Stimulated activated CD4-positive, alpha-beta T cell treated with anti-CD3 and anti-CD28 coated beads, Interleukin-4, amount 100 ng/mL, for 4 hours (primary cell): Measurements from ENCODE around the gene POLN.
"Not testable (repeated sequence)": the region's sequence is repeated elsewhere in the genome, so short reads cannot be mapped to it uniquely, and the experiment has no call there.

ENCODE experiments used
- DNase-seq, 2 experiments: peaks; one replicate each; pipeline ENCODE4 v3.0.0-alpha.2; 2020

POLN gene

DNA sequence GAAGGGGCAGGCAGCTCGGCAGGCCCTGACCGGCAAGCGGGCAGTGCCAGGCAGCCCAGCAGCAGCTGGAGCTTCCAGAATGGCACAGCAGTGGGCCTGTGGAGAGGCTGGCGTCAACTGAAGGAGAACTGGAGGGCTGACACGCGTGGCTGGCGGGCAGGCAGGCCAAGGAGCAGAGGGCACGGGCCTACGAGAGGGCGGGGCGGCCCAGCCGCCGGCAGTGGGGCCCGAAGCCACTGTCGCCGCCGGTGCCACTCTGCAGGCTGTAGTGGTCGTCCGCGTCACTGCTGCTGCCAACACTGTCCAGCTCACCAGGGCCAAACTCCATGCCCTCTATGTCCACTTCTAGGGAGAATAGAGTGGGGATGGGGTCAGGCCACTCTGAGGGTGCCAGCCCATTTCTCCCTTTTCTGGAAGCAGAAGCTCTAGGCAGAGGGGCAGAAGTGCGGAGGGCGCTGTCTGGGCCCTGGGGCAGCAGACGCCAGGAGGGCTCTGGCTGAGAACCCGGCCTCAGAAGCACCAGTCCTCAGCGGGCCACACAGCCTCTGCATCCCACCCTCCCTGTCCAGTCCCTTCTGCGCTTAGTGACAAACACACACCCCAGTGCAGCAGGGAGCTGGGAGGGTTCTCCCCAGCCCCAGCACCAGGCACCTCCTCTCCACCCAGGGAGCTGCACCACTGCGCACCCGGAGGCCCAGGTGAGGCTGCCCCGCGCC, 8.6 kb upstream of the POLN start:
- no peak for DNase-seq

DNA sequence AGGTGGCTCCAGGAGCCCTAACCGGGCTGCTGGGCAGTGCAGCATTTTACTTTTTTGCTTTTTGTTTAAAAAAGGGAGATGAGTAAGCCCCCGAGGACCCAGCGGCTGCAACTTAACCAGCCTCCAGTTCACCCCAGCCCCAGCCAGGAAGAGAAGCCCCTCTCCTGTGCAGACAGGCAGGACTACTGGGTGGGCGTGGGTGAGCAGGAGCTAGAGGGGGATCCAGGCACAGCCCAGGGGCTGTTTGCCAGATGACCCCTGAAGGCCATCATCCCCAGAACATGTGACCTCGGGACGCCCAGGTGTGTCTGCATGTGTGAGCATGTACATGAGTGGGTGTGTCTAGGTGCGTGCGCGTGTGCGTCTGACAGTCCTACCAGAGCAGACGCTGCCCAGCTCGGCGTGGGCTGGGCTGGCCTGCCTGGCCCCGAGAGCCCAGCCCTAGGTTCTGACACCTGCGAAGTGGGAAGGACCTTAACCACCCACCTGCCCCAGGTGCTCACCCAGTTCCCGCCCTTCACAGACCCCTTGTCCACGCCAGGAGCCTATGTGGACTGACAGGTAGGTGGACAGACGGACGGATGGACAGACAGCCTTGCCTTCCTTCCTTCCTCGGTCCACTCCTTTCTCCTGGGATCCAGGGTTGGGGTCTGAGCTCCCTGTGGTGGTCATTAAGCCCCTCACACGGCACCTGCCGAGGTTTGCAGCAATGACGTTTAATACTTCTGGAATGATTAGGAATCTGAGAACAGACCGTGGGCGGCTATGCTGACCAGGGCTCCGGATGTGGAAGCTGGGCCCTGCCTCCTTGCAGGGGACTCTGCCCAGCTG, 7.8 kb upstream of the POLN start:
- no peak for DNase-seq

GRCh38 chr4:2248821-2249261, 6.9 kb upstream of the POLN start:
- DNase-seq, result no peak

DNA sequence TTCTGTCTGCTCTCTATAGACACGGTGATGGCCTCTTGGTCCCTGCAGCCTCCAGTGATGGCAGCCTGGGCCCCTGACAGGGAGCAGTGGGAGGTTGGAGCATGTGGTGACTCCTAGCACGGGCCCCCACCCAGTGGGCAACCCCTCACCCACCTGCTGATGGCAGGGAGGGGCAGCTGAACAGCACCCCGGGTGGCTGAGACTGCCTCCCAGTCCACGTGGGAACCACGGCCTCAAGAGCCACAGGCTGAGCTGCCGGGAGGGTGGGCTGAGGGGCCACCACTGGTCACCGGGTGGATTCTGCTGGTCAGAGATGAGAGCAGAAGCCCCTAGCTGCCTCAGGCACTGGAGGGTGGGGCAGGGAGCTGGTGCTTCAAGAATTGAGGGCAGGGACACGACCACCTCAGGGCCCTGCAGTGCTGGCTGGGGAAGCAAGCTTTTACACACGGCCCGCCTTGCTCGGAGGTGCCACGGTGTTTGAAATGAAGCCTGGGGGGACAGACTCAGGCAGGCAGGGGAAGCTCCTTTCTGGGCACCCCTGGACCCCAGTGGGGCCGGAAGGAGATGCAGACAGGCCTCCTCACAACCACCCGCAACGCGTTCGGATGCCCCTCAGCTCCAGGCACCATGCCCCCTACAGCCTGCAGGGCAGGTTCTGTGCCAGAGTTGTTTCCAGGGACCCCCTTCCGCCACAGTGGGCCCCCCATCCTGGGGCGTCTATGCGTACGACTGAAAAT, 6.3 kb upstream of the POLN start:
- no peak for DNase-seq

DNA sequence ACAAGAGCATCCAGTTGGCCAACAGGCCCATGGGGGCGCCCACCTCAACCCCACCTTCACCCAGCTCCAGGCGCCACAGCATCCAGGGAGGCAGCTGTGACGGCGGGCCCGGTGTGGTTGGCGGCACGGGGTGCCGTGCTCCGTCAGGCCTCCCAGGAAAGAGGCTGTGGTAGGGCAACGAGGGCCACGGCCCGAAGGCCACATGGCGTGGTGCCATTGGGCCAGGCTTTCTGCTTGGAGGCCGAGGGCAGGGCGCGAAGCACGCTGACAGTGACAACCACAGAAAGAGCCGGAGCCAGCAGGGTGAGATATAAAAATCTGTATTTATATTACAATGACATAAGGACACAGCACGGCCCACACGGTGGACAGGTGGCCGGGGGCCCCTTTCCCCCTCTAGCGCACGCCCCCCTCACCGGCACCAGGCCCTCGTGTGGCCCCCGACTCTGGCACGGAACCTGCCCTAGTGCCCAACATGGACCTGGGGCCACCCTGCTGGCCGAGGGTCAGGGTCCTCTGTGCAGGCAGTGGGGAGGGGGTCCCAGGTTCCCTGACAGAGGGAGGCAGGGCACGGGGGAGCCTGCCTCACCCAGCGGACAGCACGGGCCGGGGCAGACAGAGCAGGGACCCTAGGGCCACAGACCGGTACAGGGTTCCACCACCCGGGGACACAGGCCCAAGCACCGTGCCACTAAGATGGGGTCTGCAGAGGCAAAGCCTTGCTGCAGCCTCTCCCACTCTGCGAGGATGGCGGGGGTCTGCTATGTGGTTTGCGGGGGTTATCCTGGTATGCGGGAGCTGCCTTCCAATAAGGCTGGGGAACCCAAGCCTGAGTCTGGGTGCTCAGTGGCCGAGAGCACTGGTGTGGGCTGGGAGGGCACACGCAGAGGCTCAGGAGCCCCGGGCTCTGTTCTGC, 5.5 kb upstream of the POLN start:
- no peak for DNase-seq

DNA sequence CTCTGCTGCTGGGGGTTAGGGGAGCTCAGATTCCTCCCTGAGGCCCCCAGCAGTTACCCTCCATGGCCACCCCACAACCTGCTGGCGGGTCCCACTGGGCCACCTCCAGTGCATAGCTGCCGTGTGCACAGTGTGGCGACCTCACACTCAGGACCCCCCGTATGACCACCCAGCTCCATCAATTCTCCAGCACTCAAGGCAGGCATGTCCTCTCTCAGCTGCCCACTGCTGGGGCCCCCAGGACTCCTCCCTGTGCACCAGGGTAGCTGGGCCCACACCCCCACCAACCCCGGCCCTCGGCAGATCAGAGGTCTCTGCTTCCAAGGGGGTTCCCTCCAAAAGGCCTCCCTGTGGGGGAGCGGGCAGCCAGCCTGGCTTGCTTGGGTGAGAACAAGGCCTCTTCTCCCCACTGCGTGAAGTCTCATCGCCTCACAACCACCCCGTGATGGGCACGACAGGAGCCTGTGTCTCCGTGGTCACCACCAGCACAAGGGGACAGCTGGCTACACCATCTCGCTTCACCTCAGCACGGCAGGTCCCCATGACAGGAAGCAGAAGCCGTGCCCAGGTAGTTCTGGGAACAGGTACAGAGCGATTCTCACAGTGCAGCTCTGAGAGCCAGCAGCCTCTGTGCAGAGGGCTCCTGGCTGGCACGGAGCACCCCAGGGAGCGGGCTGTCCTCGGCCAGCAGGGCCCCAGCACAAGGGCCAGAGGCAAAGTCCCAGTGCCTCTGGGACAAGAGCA, 4.6 kb upstream of the POLN start:
- no peak for DNase-seq

DNA sequence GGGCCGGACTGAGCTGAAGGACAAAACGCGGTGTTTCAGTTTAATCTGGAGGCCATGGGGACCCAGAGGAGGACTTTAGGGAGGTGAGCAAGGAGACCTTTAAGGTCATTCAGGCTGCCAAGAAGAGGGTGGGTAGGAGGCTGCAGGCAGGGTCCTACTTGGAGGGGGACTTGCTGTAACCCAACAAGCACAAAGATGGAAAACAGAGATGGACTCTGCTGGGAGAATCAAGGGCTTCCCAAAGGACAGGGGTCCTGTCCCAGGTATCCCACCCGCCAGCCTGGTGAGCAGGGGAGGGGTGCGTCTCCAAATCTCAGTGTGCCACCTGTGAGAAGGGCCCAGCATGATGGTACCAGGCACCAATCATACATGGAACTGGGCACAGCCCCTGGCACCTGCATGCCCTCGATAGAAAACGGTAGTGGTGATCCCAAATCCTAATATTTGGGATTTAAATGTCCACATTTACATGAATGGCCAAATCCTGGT, 3.9 kb upstream of the POLN start:
- no peak for DNase-seq

DNA sequence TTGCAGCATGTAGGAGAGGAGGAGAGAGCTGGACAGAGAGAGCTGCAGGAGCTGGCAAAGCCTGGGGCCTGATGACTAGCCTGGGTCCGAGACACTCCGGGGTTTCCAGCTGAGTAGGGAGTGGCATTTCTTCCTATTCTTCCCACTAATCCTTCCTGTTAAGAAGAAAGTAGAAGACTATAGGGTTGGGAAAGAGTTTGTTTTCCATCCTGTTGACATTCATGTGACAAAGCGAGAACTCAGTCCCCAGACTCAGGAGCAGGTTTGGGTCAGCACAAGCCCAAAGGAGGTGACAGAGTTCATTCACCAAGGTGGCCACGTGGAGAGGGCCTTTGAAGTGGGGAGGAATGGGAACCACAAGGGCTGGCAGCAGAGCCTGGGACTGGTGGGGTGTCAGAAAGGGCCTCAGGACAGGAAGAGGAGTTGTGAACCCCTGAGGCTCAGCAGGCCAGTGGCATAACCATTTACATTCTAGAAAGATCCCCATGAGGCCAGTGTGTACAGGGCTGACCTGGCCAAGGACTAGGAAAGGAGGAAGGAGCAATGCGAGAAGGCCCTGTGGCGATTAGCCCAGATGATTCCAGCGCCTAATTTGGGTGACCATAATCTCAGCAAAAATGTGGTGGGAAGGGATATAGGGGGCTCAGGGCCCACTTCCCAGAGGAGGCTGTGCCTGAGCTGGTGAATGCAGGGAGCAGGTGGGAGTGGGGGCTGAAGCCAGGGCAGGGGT, 3.3 kb upstream of the POLN start:
- peak in 1 of 2 experiments; percentile 1 for DNase-seq

DNA sequence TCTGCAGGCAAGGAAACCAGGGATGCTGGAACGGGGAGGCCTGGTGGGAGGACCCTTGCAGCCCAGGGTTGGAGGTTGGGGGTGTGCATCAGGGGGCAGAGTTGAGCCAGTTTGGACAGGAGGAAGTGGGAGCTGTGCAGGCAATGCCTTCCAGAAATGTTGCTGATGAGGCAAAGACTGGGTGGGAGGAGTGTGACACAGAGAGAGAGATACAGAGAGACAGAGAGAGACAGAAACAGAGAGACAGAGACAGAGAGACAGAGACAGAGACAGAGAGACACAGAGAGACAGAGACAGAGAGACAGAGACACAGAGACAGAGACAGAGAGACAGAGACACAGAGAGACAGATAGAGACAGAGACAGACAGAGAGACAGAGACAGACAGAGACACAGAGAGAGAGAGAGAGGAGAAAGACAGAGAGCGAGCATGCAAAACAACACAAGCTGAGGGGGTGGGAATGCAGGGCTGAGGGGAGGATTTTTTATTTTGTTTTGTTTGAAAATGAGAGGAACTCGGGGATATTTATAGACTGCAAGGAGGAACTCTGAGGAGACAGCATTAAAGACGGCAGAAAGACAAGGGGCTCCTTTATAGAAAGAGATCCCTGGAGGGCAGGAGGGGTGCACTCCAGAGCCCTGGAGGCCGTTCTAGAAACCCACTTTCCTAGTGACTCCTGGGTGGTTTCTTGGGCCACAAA, 1.9 kb upstream of the POLN start:
- DNase-seq, result no peak

DNA sequence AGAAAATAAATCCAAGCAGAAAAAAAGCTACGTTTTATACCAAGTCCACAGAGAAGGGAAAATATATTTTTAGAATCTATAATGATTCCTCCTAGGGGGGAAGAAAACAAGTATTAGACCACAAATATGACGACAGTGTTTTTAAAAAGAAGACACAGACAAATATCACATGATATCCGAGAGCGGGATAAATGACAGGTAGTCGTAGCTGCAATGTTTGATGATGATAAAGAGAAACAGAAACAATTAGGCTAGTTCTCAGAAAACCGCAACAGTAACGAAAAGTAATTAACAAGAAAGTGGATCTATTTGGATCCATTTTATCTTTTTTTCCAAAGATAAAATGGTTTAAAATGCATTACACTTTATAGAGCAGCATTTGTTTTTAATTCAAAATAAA, 918 bp downstream of the POLN start:
- no peak for DNase-seq

DNA sequence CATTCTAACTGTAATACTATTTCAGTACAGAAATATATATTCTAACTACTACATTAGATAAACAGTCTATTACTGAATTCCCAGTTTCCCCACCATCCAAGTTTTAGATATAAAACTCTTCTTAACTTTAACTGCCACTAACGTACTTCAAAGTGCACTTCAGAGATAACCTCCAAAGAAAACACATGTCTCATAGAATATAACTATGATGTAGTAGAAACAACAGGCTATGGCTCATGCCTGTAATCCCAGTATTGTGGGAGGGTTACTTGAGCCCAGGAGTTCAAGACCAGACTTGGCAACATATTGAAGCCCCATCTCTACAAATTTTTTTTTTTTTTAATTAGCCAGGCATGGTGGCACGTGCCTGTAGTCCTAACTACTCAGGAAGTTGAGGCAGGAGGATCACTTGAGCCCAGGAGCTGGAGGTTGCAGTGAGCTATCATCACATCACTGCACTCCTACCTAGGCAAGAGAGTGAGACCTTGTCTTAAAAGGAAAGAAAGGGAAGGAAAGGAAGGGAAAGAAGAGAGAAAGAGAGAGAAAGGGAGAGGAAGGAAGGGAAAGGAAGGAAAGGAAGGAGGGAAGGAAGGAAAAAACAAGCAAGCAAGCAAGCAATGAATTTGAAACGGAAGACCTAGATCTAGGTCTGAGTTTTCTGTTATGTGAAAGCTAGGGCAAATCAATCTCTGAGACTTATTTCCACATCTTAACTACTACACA, 4.8 kb downstream of the POLN start:
- DNase-seq, result no peak

- no peak for DNase-seq
Measured at GRCh38 chr4:2231082-2231481, 10.8 kb downstream of the POLN start.

- DNase-seq, result no peak
Measured at GRCh38 chr4:2226261-2226660, 15.7 kb downstream of the POLN start.

DNA sequence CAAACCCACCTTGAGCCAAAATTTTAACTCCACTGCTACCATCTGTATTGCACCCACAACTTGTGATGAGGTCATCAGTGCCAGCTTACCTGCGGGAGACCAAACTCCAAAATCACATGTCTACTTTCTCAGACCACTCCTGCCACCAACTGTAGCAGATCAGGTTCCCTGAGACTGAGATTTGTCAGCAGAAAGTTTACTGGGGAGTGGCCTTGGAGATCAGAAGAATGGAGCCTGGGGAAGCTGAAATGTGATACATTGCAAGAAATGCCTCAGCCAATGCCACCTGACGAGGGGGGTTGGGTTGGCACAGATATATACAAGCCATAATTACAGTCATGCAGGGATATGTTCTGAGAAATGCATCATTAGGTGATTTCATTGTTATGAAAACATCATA, 19.1 kb downstream of the POLN start:
- DNase-seq, result no peak

DNA sequence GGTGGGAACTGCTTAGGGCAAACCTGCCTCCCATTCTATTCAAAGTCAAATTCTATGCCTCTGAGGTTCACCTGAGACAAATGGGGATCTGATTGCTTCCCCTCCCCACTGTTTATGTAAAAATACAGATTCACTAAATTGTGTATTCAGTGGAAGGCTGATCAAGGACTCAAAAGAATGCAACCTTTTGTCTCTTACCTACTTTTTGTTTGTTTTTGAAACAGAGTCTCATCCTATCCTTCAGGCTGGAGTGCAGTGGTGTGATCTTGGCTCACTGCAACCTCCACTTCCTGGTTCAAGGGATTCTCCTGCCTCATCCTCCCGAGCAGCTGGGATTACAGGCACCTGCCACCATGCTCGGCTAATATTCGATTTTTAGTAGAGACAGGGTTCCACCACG, 20.5 kb downstream of the POLN start:
- not testable (repeated sequence) for DNase-seq

GRCh38 chr4:2220016-2220630, 21.8 kb downstream of the POLN start:
- DNase-seq, result peak; percentile 69 to 73

GRCh38 chr4:2219233-2219760, 22.6 kb downstream of the POLN start:
- DNase-seq, result no peak

- DNase-seq, result no peak
Measured at GRCh38 chr4:2218436-2218835, 23.5 kb downstream of the POLN start.

DNA sequence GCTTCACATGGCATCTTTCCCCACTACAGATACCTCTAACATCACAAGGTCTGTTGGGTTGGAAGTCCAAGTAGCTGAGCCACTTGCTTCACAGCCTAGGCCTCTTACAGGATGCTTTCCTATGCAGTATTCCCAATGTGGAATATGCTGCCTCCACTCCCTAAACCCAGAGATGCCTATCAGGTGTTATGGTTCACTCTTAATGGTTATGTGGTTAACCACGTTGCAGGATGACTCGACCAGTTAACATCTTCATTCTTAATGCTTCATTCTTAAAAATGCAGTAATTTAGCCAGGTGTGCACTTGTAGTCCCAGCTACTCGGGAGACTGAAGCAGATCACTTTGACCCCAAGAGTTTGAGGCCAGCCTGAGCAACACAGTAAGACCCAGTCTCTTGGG, 24.2 kb downstream of the POLN start:
- no peak for DNase-seq
